Cerebellar cortex (tissue), 1 donor: ENCODE data around the gene CEBPG.

Experiments
- DNase-seq: peaks from one replicate; pipeline ENCODE4 v3.0.0-alpha.2; 2015; ENCODE audit warnings: low spot score

The CEBPG gene

DNA sequence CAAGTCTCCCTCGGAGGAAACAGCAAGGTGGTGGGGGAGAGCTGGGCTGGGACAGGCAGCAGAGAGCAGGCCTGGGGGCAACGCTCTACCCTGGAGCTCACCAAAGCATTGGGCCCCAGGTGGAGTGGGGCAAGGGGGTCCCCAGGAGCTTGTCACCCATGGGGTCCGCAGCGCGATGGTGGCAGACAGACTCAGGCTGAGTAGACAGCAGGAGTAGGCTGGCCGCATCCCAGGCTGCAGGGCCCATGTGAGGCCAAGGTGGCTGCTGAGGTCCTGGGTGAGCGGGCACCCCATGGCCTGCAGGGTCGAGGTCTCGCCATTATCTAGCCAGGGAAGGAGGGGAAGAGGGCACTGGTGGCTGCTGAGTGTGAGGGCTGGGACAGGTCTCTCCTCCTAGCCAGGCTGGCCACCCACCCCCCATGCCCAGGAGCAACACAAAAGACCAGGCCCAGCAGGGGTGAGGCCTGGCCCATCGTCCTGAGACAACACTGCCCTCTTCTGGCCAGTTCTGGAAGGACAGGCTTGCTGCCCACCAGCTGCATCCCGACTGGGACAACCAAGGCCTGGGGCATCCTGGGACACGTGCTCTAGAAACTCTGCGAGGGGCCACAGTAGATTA lies 33.1 kb downstream of the CEBPG start:
- peak; percentile 63 for DNase-seq

DNA sequence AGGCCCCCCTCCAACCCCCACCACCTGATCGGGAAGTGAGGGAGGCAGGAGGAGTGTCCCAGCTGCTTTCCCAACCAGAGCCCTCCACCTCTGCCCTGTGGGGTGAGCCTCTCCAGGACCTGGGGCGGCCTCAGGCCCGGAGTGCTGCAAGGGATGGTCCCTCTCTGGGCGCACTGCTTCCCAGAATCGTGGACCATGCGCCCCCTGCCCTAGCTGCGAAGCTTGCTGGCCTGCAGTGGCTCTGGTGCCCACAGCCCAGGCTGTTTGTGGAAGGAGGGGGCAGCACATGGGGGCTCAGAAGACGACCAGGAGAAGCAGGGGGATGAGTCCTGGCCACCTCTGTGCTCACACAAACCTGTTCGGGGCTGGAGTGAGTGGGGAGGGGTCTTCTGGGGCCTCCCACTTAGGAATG lies 33.6 kb downstream of the CEBPG start:
- DNase-seq, result no peak

DNA sequence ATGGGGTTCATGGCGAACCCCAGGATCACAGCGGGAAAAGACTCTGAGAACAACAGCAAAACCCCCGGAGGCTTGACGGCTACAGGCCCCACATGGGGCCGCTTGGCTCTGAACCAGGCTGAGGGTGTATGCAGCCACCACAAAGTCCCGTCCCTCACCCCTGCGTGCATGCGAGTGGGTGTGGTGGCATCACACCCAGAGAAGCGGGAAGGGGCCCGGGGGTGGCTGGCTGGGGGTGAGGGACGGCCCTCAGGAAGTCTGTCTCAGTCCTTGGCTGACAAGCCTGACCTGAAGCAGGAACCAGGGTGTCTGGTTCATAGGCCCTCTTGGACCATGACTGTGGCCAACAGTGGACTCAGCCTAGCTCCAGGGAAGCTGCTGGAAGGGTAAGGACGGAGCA lies 34.2 kb downstream of the CEBPG start:
- no peak for DNase-seq

- DNase-seq, result no peak
Measured at GRCh38 chr19:33408116-33408515, 34.6 kb downstream of the CEBPG start.

DNA sequence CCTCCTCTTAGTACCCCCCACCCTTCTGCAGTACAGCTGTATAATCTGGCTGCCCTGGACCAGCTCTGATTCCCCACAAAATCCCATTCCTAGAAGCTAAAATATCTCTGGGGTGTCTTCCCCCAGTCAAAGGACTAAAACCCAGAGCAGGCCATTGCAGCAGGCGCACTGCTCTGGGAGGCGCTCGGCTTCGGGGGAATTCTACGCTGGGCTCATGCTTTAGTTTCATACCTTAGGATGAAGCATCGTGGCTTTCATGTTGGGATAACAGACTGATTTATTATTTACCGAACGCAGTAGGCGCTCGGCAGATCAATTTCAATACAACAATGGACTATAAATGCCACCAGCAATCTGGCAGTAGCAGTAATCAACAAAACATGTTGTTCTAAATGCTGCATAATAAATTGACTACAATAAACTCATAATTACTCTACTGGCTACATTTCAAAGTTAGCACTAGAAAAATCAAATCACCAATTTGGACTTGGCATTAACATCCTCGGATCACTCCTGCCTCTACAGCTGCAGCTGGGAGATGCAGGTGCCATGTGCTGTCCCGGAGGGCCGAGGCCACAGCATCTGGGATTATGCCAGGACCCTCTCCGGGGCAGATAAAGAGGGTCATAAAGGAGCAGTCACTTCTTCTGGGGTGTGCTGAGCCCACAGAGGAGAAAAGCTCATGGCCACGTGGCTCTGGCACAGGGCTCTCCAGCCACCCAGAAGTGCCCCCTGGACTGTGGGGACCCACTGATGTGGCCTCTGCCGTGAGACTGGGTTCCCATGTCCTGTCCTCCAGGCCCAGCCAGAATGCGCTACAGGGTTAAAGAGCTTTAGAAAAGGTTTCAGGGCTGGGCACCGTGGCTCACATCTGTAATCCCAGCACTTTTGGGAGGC lies 35.3 kb downstream of the CEBPG start:
- DNase-seq, result no peak

GRCh38 chr19:33409906-33410685 lies 36.6 kb downstream of the CEBPG start:
- no peak for DNase-seq

DNA sequence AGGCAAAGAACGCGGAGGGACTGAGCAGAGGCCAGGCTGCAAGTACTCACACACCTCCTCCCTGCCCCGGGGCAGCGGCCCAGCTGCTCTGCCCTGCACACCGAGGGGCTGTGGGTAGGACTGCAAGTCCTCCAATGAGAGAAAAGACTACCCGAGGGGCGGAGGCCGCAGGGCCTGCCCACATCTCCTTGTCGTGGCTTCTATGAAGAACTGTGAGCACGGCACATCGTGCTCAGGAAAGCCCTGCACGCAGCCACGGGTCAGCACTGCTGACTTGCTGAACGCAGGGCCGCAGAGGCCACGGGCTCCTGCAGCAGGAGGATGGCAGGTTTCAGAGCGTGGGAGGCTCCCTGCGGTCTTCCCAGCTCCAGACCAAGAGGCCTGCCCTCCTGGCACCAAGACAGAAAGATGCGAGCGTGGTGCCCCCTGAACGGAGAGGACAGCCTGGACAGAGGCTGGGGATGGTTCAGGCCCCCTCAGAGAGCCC lies 37.4 kb downstream of the CEBPG start:
- DNase-seq, result no peak

DNA sequence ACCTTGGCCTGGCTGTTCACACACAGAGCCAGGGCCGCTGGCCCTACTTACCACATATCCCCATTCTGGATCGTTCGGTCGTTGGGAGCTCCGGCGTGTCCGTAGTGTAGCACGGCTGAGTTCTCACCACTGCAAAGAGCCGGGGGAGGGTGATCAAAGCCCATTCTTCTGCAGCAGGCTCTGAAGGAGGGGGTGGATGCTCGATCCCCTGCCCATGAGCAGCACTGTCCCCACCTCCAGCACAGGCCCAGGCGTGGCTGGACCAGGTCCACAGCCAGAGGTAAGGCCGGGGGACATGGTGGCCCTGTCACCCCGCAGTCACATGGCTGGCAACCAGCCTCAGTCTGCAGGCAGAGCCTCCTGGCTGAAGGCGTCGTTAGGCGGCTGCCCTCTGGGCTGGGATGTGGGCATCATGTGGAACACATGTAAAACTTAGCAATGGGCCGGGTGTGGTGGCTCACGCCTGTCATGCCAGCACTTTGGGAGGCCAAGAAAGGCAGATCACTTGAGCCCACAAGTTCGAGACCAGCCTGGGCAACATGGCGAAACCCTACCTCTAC lies 38.2 kb downstream of the CEBPG start:
- no peak for DNase-seq

- no peak for DNase-seq
Measured at GRCh38 chr19:33412601-33413425, 39.3 kb downstream of the CEBPG start.

- DNase-seq, result no peak
Measured at GRCh38 chr19:33413426-33413725, 39.9 kb downstream of the CEBPG start.

- no peak for DNase-seq
Measured at GRCh38 chr19:33413868-33414666, 40.6 kb downstream of the CEBPG start.

- no peak for DNase-seq
Measured at GRCh38 chr19:33414667-33415605, 41.4 kb downstream of the CEBPG start.

DNA sequence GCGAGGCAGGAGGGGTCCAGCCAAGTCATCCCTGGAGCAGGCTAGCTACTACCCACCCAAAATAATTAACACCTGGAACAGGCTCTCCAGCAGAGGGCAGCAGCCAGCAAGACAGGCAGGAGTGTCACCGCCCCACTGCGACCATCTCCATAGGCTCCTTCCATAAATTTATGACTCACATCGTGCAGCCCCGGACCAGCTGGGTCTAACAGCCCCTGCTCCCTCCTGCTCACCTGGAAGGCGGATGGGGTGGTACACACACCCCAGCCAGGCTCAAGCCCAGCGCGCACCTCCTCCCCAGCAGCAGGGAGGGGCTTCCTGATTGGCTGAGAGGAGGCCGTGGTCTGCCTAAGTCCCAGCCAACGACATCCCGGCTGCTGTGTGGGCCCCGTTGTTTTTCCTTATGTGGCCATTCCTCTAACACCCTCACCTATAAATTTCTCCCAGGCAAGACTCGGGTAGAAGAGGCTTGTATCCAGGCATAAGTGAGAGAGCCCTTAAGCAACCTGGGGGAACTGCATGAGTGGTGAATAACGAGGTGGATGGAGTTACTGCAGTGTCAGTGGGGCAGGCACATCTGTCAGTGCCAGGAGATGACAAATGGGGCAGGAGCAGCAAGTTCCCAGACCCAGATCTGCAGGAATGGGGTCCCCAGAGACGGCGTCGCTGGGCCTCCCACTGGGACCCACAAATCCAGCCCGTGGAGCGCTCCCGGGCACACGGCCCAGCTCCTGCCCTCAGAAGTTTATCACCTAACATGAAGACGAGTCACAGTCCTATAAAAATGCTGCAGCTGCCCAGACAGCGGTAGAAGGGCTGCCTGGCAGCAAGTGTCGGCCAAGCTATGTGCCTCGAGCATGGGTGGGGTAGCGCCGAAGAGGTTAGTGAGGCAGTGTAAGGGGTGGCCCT lies 43.1 kb downstream of the CEBPG start:
- DNase-seq, result peak; percentile 57

DNA sequence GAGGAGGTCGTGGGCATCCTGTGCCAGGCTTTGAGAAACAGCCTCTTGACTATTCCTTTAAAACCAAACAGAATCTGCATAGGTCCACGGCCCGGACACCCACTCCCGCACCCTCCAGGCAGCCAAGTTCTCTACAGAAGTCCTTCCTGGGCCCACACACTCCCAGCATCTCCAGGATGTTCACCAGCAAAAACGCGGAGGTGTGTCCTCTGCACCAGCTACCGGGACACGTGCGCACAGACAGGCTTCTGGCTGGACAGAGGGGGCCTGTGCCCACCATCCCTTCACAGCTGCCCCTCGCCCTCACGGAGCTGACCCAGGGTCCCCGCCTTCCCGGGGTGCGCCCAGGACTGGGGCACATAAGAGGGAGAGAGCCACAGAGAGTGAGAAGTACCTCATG lies 44.2 kb downstream of the CEBPG start:
- no peak for DNase-seq

DNA sequence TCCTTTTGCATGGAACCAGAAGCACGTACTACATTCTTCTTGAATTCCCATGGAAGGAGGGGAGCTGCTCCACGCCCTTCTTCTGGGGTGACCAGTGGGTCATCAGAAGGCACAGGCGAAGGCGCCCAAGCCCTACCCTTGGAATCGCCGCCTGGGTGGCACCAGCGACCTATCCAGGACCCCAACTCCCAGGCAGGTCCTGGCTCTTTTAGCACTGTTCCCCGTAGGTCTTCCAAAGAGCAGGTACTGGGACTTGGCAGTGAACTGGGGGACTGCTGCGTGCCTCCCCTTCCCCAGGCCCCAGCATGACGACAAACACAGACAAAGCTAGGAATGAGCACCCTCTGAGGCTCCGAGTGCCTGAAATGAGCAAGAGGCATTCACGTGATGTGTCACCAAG lies 45.0 kb downstream of the CEBPG start:
- no peak for DNase-seq

- no peak for DNase-seq
Measured at GRCh38 chr19:33418871-33419787, 45.6 kb downstream of the CEBPG start.

GRCh38 chr19:33419788-33420130 lies 46.2 kb downstream of the CEBPG start:
- peak; percentile 28 for DNase-seq

GRCh38 chr19:33420821-33421220 lies 47.3 kb downstream of the CEBPG start:
- DNase-seq, result no peak
